GM12878 (cell line): ENCODE results near the gene LMBRD1.

ENCODE experiments used
- NRF1 ChIP-seq: conservative IDR thresholded peaks from 2 replicates; pipeline ENCODE4 v1.6.1; 2011; ENCODE audit warnings: mild to moderate bottlenecking, low read depth, low read length, improper control_type of control experiment
- POLR2A ChIP-seq: IDR thresholded peaks from 2 replicates; pipeline ENCODE4 v1.6.1; 2011; ENCODE audit warnings: low read depth, mild to moderate bottlenecking, low read length
- TF ChIP-seq, protein P1 (sequence below): fragments of 450-650 bp; IDR thresholded peaks from 2 replicates; pipeline ENCODE4 v1.6.1; 2017; ENCODE audit warnings: antibody characterized with exemption, mild to moderate bottlenecking, moderate library complexity

DNA sequence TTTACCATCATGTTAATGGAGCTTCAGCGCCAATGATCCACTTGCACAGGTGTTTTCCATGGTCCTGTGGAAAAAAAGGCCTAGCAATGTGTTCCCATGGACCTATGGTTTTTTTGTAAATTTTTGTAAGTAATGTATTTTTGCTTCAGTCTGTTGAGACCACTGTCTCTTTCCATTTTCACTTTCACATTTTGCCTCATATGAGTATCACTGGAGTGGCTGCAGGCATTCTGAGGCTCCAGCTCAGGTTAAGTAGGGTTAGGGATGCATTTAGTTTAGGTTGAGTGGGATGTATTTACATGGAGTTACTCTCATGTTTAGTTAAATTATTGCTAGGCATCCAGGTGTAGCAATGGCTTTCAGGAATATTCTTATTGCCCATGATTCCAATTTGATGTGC, 19.2 kb upstream of the LMBRD1 start:
- TF ChIP-seq POLR2A (no peak), NRF1 (no peak)
- TF ChIP-seq, protein P1, sequence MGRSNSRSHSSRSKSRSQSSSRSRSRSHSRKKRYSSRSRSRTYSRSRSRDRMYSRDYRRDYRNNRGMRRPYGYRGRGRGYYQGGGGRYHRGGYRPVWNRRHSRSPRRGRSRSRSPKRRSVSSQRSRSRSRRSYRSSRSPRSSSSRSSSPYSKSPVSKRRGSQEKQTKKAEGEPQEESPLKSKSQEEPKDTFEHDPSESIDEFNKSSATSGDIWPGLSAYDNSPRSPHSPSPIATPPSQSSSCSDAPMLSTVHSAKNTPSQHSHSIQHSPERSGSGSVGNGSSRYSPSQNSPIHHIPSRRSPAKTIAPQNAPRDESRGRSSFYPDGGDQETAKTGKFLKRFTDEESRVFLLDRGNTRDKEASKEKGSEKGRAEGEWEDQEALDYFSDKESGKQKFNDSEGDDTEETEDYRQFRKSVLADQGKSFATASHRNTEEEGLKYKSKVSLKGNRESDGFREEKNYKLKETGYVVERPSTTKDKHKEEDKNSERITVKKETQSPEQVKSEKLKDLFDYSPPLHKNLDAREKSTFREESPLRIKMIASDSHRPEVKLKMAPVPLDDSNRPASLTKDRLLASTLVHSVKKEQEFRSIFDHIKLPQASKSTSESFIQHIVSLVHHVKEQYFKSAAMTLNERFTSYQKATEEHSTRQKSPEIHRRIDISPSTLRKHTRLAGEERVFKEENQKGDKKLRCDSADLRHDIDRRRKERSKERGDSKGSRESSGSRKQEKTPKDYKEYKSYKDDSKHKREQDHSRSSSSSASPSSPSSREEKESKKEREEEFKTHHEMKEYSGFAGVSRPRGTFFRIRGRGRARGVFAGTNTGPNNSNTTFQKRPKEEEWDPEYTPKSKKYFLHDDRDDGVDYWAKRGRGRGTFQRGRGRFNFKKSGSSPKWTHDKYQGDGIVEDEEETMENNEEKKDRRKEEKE, result no peak
